Measurements from ENCODE around the gene TBRG4.

TBRG4 gene

DNA sequence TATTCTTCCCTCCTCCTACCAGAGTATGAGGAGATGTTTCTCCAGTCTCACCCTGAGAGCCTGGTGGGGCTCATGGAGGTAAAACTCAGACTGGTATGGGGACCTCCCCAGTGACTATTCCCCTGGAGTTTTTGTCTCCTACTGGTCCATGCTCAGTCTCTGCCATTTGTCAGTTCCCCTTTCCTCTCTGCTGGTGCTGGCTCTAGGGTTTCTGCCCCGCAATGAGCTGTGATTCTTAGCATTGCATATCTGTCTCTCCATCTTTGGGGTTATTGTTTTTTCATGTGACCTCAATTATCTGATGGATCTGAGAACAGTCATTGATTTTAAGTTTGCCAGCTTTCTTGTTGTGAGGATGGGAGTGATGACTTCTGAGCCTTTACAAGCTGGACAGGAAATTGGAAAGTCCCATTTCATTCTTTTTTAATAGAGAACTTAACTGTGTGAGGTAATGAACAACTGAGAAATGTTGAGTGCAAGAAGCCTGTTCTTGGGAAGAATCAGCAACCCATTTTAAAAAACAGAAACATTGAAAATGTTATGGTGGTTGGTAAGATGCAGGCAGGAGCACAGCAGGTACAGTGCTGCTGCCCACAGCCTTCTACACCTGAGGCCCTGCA, 49.6 kb downstream of the TBRG4 start:
- H3F3A ChIP-seq (ENCODE audit: control insufficient read depth, insufficient read depth), result peaks cover 3% of the 10 kb centered on the region; the same call in 1 of the 2 replicates
- no peaks in the 10 kb centered on the region for H3K27me3 ChIP-seq (ENCODE audit: control insufficient read depth, low read length)
- no peaks in the 10 kb centered on the region for H3K9me3 ChIP-seq (ENCODE audit: control insufficient read depth, insufficient read depth, low read length)
- H3K79me2 ChIP-seq (ENCODE audit: control insufficient read depth, low read length), result peaks cover 93% of the 10 kb centered on the region
- H3K9me2 ChIP-seq (replicated peaks; ENCODE audit: control insufficient read depth, low read length), result no peaks in the 10 kb centered on the region
- H3K4me2 ChIP-seq (ENCODE audit: low read length), result no peak overlapping the region
- H3K4me3 ChIP-seq (ENCODE audit: low read length), result no peak overlapping the region
- H3K27ac ChIP-seq (ENCODE audit: low read depth, low read length), result no peak overlapping the region
- peaks cover 71% of the 10 kb centered on the region for H3K36me3 ChIP-seq (ENCODE audit: control insufficient read depth, low read length)
- H4K20me1 ChIP-seq (ENCODE audit: control insufficient read depth, insufficient read depth, low read depth, low read length), result peaks cover 15% of the 10 kb centered on the region
- H3K4me1 ChIP-seq (ENCODE audit: control insufficient read depth, low read length), result peaks cover 18% of the 10 kb centered on the region
- TF ChIP-seq, protein P1, sequence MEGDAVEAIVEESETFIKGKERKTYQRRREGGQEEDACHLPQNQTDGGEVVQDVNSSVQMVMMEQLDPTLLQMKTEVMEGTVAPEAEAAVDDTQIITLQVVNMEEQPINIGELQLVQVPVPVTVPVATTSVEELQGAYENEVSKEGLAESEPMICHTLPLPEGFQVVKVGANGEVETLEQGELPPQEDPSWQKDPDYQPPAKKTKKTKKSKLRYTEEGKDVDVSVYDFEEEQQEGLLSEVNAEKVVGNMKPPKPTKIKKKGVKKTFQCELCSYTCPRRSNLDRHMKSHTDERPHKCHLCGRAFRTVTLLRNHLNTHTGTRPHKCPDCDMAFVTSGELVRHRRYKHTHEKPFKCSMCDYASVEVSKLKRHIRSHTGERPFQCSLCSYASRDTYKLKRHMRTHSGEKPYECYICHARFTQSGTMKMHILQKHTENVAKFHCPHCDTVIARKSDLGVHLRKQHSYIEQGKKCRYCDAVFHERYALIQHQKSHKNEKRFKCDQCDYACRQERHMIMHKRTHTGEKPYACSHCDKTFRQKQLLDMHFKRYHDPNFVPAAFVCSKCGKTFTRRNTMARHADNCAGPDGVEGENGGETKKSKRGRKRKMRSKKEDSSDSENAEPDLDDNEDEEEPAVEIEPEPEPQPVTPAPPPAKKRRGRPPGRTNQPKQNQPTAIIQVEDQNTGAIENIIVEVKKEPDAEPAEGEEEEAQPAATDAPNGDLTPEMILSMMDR (IDR thresholded peaks at IDR 0.05; ENCODE audit: low read depth, low read length, poor library complexity, severe bottlenecking), result no peak
- no peak for TF ChIP-seq EZH2phosphoT487 (IDR thresholded peaks at IDR 0.05; ENCODE audit: borderline replicate concordance, low read length)

DNA sequence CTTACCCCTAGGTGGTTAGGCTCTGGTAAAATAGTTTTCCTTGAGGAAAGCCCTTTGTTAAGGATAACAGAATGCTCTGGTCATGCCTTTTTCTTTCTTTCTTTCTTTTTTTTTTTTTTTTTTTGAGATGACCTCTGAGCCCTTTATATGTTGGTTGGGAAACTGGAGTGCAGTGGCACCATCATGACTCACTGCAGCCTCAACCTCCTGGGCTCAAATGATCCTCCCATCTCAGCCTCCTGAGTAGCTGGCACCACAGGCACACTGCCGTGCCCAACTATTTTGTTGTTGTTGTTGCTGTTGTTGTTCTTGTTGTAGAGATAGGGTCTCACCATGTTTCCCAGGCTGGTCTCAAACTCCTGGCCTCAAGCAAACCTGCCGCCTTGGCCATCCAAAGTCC, 50.1 kb downstream of the TBRG4 start:
- H3K4me2 ChIP-seq (ENCODE audit: low read length), result no peak overlapping the region
- peaks cover 96% of the 10 kb centered on the region for H3K79me2 ChIP-seq (ENCODE audit: control insufficient read depth, low read length)
- no peaks in the 10 kb centered on the region for H3K27me3 ChIP-seq (ENCODE audit: control insufficient read depth, low read length)
- no peaks in the 10 kb centered on the region for H3K9me3 ChIP-seq (ENCODE audit: control insufficient read depth, insufficient read depth, low read length)
- H3K36me3 ChIP-seq (ENCODE audit: control insufficient read depth, low read length), result peaks cover 70% of the 10 kb centered on the region
- no peak overlapping the region for H3K27ac ChIP-seq (ENCODE audit: low read depth, low read length)
- TF ChIP-seq, protein P1 (IDR thresholded peaks at IDR 0.05; ENCODE audit: low read depth, low read length, poor library complexity, severe bottlenecking), result no peak
- TF ChIP-seq EZH2phosphoT487 (IDR thresholded peaks at IDR 0.05; ENCODE audit: borderline replicate concordance, low read length), result no peak
- no peak overlapping the region for H3K4me3 ChIP-seq (ENCODE audit: low read length)
- H3F3A ChIP-seq (ENCODE audit: control insufficient read depth, insufficient read depth), result peaks cover 3% of the 10 kb centered on the region; the same call in 1 of the 2 replicates
- H4K20me1 ChIP-seq (ENCODE audit: control insufficient read depth, insufficient read depth, low read depth, low read length), result peaks cover 15% of the 10 kb centered on the region
- H3K4me1 ChIP-seq (ENCODE audit: control insufficient read depth, low read length), result peaks cover 18% of the 10 kb centered on the region
- H3K9me2 ChIP-seq (replicated peaks; ENCODE audit: control insufficient read depth, low read length), result no peaks in the 10 kb centered on the region

DNA sequence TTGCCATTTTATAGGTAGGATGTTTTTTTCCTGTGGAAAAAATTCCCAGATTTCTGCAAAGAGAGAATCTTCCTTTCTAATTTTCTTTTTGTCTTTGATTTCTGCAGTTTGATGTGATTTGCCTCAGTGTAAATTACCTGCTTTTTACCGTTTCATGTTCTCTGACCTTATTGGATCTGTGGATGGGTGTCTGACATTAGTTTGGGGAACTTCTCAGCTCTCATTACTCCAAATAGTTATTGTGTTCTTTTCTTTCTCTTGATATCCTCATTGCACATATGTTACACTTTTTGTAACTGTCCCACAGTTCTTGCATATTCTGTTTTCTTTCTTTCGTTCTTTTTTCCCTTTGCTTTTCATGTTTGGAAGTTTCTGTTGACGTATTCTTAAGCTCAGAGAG, 51.2 kb downstream of the TBRG4 start:
- Histone ChIP-seq H3K79me2 (ENCODE audit: control insufficient read depth, low read length) (peaks cover 98% of the 10 kb centered on the region), H3K27ac (ENCODE audit: low read depth, low read length) (no peak overlapping the region), H3K9me2 (replicated peaks; ENCODE audit: control insufficient read depth, low read length) (no peaks in the 10 kb centered on the region), H3K4me1 (ENCODE audit: control insufficient read depth, low read length) (peaks cover 18% of the 10 kb centered on the region), H3K4me2 (ENCODE audit: low read length) (no peak overlapping the region), H3K27me3 (ENCODE audit: control insufficient read depth, low read length) (no peaks in the 10 kb centered on the region), H3K36me3 (ENCODE audit: control insufficient read depth, low read length) (peaks cover 69% of the 10 kb centered on the region), H4K20me1 (ENCODE audit: control insufficient read depth, insufficient read depth, low read depth, low read length) (peaks cover 15% of the 10 kb centered on the region), H3K9me3 (ENCODE audit: control insufficient read depth, insufficient read depth, low read length) (no peaks in the 10 kb centered on the region), H3F3A (ENCODE audit: control insufficient read depth, insufficient read depth) (peaks cover 3% of the 10 kb centered on the region; the same call in 1 of the 2 replicates), H3K4me3 (ENCODE audit: low read length) (no peak overlapping the region)
- TF ChIP-seq EZH2phosphoT487 (IDR thresholded peaks at IDR 0.05; ENCODE audit: borderline replicate concordance, low read length), result no peak
- TF ChIP-seq, protein P1 (IDR thresholded peaks at IDR 0.05; ENCODE audit: low read depth, low read length, poor library complexity, severe bottlenecking), result no peak
